ENCODE results near the gene GBA3. TPM values are rescaled to one million over a fixed set of nuclear protein-coding genes. Genes with fewer than 3 reads are reported as not detected.
A peak's percentile ranks its signal among the peaks of the same experiment; 100 is the strongest.

The GBA3 gene
- total RNA-seq, result not detected

DNA sequence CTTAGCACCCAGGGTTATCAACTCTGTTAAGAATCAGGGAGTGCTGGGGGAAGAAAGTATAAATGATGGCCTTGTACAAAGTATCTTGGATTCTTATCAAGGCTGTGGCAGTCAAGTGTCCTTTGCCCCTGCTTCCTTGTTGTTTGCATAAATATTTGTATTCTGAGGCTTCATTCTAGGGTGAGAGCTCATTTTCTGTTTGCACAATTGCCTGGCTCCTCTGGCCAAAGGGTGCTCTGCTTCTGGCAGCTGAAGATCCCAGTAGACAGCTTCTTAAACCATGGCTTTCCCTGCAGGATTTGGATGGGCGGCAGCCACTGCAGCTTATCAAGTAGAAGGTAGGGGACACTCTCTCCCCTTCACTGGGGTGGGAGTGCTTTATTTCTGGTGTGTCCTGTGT lies at the start of gene GBA3:
Gene GBA3 (plus strand): TSS at position 202 of the 400 bp plus-strand sequence.
- Mint-ChIP-seq H3K4me1 (no peaks in the 10 kb centered on the region), H3K9me3 (no peaks in the 10 kb centered on the region), H3K36me3 (ENCODE audit: low read depth) (no peaks in the 10 kb centered on the region), H3K4me3 (no peak within 1 kb of the TSS), H3K27me3 (peaks cover 2% of the 10 kb centered on the region), H3K27ac (no peak within 1 kb of the TSS)
- DNase-seq, result no peak
- CTCF ChIA-PET, result interaction anchor here (0.6 kb wide), 1 partner anchor 176 kb away, joined by 3 read pairs; no protein-coding TSS in a partner anchor
- POLR2A ChIA-PET, result no interaction called here

DNA sequence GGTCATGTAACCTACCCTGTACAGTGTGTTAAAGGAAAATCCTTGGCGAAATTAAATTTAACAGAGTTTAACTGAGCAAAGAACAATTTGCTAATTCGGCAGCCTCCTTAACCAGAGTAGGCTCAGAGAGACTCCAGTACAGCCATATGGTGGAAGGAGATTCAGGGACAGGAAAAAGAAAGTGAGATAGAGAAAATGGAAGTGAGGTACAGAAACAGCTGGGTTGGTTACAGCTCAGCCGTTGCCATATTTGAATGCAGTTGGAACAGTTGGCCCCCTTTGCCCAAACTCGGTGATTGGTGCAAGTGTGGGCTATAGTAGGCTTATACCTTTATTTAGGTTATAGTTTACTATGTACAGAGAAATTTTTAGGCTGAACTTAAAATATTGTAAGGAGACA lies 48.8 kb upstream of the GBA3 start:
- no peak overlapping the region for H3K27ac Mint-ChIP-seq
- H3K4me3 Mint-ChIP-seq, result no peak overlapping the region
- POLR2A ChIA-PET, result no interaction called here
- H3K9me3 Mint-ChIP-seq, result peaks cover 10% of the 10 kb centered on the region
- no peak for DNase-seq
- H3K36me3 Mint-ChIP-seq (ENCODE audit: low read depth), result no peaks in the 10 kb centered on the region
- H3K27me3 Mint-ChIP-seq, result peaks cover 2% of the 10 kb centered on the region
- CTCF ChIA-PET, result no interaction called here
- no peaks in the 10 kb centered on the region for H3K4me1 Mint-ChIP-seq

DNA sequence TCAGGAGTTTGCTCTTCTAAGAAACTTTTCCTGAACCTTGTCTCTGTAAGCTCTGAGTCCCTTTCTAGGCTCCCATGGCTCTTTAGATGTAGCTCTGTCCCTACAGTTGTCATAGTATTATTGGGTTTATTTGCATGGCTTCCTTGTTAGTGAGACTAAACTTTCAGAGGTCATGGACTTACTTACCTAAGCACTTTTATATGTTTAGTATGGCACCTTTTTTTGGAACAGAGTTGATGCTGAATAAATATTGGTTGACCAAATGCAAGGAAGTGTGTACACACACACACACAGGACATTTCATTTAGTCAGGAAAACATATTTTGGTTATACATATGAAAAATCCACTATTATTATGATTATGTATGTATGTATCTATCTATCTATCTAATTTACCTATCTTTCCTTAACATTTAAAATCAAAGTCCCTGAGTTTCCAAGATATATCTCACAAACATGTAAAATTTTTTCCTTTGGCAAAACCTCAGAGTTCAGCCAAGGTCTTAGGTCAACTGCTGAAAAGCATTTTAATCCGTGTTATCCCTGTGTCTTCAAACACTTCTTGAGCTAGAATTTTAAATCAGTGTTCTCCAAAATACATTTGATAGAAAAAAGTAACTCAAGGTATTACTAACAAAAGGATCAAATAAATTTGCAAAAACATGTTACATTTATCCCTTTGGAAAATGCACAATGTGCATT lies 47.1 kb upstream of the GBA3 start:
- H3K36me3 Mint-ChIP-seq (ENCODE audit: low read depth), result no peaks in the 10 kb centered on the region
- ChIA-PET POLR2A (no interaction called here), CTCF (no interaction called here)
- H3K4me1 Mint-ChIP-seq, result no peaks in the 10 kb centered on the region
- DNase-seq, result no peak
- H3K27ac Mint-ChIP-seq, result no peak overlapping the region
- peaks cover 6% of the 10 kb centered on the region for H3K9me3 Mint-ChIP-seq
- peaks cover 2% of the 10 kb centered on the region for H3K27me3 Mint-ChIP-seq
- H3K4me3 Mint-ChIP-seq, result no peak overlapping the region

DNA sequence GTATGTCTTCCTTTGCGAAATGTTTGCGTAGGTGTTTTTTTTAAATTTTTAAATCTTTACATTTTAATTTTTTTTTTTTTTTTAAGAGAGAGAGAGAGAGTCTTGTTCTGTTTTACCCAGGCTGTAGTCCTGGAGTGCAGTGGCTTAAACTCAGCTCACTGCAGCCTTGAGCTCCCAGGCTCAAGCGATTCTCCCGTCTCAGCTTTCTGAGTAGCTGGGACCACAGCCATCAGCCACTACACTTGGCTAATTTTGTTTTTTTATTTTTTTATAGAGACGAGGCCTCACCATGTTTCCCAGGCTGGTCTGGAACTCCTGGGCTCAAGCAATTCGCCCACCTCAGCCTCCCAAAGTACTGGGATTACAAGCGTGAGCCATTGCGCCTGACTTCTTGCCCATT lies 43.7 kb upstream of the GBA3 start:
- no peak overlapping the region for H3K27ac Mint-ChIP-seq
- H3K36me3 Mint-ChIP-seq (ENCODE audit: low read depth), result no peaks in the 10 kb centered on the region
- H3K4me1 Mint-ChIP-seq, result no peaks in the 10 kb centered on the region
- H3K4me3 Mint-ChIP-seq, result no peak overlapping the region
- ChIA-PET CTCF (no interaction called here), POLR2A (no interaction called here)
- peaks cover 2% of the 10 kb centered on the region for H3K27me3 Mint-ChIP-seq
- peaks cover 5% of the 10 kb centered on the region for H3K9me3 Mint-ChIP-seq
- no peak for DNase-seq

DNA sequence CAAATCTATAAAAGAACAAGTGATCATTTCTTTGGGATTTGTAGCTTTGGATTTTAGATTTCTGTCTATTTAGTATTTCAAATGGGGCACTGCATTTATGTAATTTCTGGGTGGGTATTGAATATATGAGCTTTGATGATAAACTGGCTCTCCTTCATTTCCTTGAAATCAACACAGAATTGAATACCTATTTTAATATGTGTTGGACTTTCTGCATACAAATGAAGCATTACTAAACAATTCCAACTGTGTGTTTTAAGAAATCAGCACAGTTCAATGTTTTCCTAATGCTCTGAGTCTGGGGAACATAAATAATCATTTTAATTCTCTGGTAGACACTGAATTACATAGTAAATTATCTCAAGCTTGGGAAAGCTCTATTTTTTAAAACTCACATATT lies 42.0 kb upstream of the GBA3 start:
- ChIA-PET CTCF (no interaction called here), POLR2A (no interaction called here)
- Mint-ChIP-seq H3K4me1 (no peaks in the 10 kb centered on the region), H3K27ac (no peak overlapping the region), H3K9me3 (peaks cover 2% of the 10 kb centered on the region), H3K4me3 (no peak overlapping the region), H3K27me3 (peaks cover 2% of the 10 kb centered on the region), H3K36me3 (ENCODE audit: low read depth) (no peaks in the 10 kb centered on the region)
- DNase-seq, result no peak

DNA sequence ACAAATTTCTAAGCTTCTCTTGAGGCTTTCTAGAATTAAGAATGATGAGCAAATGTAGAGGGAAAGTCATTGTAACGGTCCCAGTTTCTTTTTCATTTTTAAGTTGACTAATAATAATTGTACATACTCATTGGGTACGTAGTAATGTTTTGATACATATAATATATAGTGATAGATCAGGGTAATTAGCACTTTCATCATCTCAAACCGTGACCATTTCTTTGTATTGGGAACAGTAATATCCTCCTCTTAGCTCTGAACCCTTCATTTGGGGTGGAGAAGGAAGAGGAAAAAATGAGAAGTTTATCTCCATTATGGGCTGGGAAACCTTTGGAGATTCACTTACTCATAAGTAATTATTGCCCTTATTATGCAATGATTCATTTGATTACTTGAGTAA lies 39.0 kb upstream of the GBA3 start:
- no peak for DNase-seq
- Mint-ChIP-seq H3K36me3 (ENCODE audit: low read depth) (no peaks in the 10 kb centered on the region), H3K4me3 (no peak overlapping the region), H3K4me1 (no peaks in the 10 kb centered on the region), H3K27ac (no peak overlapping the region), H3K27me3 (no peaks in the 10 kb centered on the region), H3K9me3 (peaks cover 2% of the 10 kb centered on the region)
- POLR2A ChIA-PET, result no interaction called here
- CTCF ChIA-PET, result no interaction called here

DNA sequence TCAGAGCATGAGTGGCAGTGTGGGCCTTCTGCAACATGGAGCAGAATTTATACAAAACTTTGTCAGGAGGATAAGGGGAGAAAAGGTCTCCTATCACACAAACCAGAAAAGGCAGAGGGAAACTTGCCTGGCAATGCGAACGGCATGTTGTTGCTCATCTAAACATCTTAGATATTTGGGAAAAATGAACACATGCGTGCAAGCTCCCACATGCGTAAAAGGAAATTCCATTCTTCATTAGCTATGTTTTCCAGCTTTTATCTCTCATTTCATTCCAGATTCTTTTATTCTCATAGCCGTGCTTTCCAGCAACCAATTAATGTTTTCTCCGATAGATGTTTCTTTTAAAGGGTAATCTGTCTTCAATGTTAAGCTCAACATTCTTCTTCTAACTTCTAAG lies 31.3 kb upstream of the GBA3 start:
- ChIA-PET POLR2A (no interaction called here), CTCF (interaction anchor here (1.7 kb wide), 1 partner anchor 11 kb away, joined by 9 read pairs; no protein-coding TSS in a partner anchor)
- Mint-ChIP-seq H3K9me3 (peaks cover 5% of the 10 kb centered on the region), H3K36me3 (ENCODE audit: low read depth) (no peaks in the 10 kb centered on the region), H3K4me1 (no peaks in the 10 kb centered on the region), H3K27ac (no peak overlapping the region), H3K27me3 (no peaks in the 10 kb centered on the region), H3K4me3 (no peak overlapping the region)
- no peak for DNase-seq

DNA sequence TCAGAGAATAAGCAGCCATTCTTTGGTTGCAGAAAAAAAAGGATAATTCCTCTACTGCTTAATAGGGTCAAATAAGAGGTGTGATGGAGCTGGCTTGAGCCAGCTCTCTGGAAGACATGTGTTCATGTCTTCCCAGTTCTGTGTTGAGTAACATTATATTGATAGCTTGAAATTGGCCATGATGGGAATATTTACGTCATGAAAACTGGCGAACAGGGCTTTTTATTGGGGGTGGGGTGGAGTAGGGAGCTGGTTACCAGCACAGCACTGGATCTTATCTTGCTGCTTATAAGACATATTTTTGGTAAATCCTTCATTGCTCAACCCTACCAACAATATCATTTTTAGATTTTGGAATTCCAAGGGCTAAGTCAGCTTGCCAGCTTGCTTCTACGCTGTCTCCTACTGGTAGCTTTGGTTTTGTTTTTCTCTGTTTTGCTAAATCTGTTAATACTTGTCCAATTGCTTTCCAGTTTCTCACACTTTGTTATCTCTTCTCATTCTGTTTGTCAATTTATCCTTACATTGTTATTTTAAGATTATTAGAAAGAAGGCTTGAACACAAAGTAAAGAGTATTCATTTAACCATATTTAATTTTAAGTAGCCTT lies 25.3 kb upstream of the GBA3 start:
- Mint-ChIP-seq H3K9me3 (peaks cover 9% of the 10 kb centered on the region), H3K4me1 (peaks cover 26% of the 10 kb centered on the region), H3K36me3 (ENCODE audit: low read depth) (no peaks in the 10 kb centered on the region), H3K27ac (no peak overlapping the region), H3K27me3 (no peaks in the 10 kb centered on the region), H3K4me3 (no peak overlapping the region)
- CTCF ChIA-PET, result no interaction called here
- DNase-seq, result no peak
- POLR2A ChIA-PET, result no interaction called here

DNA sequence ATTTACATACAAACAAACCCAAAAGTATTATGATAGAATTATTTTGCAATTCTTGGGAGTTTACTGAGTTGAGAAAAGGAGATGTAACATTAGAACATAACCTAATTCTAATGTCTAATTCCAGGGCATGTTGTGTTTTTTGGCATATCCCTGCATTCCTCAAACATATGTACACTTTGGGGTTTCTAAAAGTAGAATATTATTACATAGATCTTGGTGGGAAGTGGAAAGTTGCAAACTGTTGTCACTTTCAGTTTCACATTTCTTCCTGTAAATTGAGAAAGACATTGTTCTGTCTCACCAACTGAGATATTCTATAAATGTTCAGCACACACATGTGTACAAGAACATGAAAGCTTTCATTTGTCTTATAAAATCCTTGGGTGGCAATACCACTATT lies 24.4 kb upstream of the GBA3 start:
- Mint-ChIP-seq H3K9me3 (peaks cover 9% of the 10 kb centered on the region), H3K27ac (peak overlapping the region; percentile 56), H3K36me3 (ENCODE audit: low read depth) (no peaks in the 10 kb centered on the region), H3K4me3 (no peak overlapping the region), H3K27me3 (no peaks in the 10 kb centered on the region), H3K4me1 (peaks cover 35% of the 10 kb centered on the region)
- CTCF ChIA-PET, result interaction anchor here (0.8 kb wide), 1 partner anchor 12 kb away, joined by 3 read pairs; no protein-coding TSS in a partner anchor
- POLR2A ChIA-PET, result no interaction called here
- no peak for DNase-seq

DNA sequence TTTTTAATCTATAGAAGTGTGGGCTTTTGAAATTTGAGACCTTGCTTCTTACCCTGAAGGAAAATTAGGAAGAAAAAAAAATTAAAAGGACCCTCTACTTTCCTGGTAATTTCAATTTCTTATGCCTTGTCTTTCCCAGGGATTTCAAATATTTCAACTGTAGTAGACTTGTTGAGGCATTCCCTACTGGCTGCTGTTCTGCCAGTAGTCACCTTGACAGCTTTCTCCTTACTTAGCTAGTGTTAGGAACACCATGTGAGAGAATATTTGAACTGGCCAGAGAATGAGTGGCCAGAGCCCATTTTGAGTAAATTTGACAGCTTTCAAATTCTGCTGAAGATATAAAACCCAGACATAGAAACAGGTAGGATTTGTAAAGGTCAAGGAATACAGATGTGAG lies 24.0 kb upstream of the GBA3 start:
- DNase-seq, result no peak
- Mint-ChIP-seq H3K4me3 (no peak overlapping the region), H3K36me3 (ENCODE audit: low read depth) (no peaks in the 10 kb centered on the region), H3K4me1 (peaks cover 37% of the 10 kb centered on the region), H3K9me3 (peaks cover 9% of the 10 kb centered on the region), H3K27me3 (no peaks in the 10 kb centered on the region), H3K27ac (peak overlapping the region; percentile 56)
- ChIA-PET CTCF (interaction anchor here (0.8 kb wide), 1 partner anchor 12 kb away, joined by 3 read pairs; no protein-coding TSS in a partner anchor), POLR2A (no interaction called here)

DNA sequence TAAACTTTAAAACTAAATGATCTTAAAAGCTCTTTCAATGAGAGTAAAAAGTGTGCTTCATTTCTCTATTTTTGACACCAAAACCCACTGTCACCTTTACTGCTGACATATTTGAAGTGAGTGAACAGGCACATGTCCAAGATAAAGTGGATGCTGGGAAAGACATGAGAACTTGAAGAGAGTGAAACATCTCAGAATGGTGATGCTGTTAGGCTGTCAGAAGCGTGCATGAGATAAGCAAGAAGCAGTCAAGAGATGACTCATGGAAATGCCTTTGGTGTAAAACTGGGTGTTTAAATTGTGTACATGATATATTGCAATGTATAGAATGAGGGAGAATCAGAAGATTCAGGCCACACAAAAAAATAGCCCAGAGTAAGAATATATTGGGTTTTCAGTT lies 21.8 kb upstream of the GBA3 start:
- ChIA-PET CTCF (no interaction called here), POLR2A (no interaction called here)
- Mint-ChIP-seq H3K9me3 (peaks cover 9% of the 10 kb centered on the region), H3K36me3 (ENCODE audit: low read depth) (no peaks in the 10 kb centered on the region), H3K4me1 (peaks cover 42% of the 10 kb centered on the region), H3K4me3 (no peak overlapping the region), H3K27me3 (no peaks in the 10 kb centered on the region), H3K27ac (no peak overlapping the region)
- no peak for DNase-seq

DNA sequence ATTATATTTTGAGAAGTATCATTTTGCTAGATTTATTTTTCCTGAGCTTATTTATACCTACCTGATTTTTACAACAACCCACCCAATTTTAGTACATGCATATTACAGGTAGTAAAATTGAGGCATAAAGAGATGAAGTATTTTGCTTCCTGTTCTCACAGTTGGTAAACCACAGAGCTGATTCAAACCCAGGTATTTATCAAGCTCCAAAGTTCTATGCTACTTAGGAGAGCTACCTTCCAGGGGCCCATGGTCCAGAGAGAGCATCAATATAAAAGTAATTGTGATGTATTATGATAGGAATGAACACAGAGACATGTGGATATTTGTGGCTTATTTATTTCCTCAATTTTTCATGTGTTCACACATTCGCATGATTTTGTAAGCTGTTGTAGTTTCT lies 20.2 kb upstream of the GBA3 start:
- DNase-seq, result no peak
- ChIA-PET POLR2A (no interaction called here), CTCF (interaction anchor here (0.6 to 2.5 kb wide), 2 partner anchors 11 to 188 kb away, joined by 5 to 9 read pairs; no protein-coding TSS in a partner anchor)
- H3K27ac Mint-ChIP-seq, result peak overlapping the region; percentile 10
- H3K27me3 Mint-ChIP-seq, result no peaks in the 10 kb centered on the region
- H3K4me3 Mint-ChIP-seq, result no peak overlapping the region
- H3K9me3 Mint-ChIP-seq, result peaks cover 5% of the 10 kb centered on the region
- H3K36me3 Mint-ChIP-seq (ENCODE audit: low read depth), result no peaks in the 10 kb centered on the region
- peaks cover 47% of the 10 kb centered on the region for H3K4me1 Mint-ChIP-seq

DNA sequence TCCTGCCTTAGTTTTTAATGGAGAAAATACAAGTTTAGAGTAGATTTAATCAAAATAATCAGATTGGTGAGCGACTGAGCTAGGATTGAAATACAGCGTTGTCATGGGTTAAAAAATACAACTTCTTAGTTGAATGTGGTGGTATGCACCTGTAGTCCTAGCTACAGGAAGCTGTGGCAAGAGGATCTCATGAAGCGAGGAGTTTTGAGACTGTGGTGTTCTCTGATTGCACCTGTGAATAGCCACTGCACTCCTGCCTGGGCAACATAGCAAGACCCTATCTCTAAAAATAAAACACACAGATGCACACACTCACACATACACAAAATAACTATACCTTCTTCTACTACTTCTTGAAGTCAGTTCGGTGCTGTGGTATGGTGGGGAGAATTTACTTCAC lies 19.8 kb upstream of the GBA3 start:
- Mint-ChIP-seq H3K4me3 (no peak overlapping the region), H3K27ac (no peak overlapping the region), H3K27me3 (no peaks in the 10 kb centered on the region), H3K36me3 (ENCODE audit: low read depth) (no peaks in the 10 kb centered on the region), H3K4me1 (peaks cover 47% of the 10 kb centered on the region), H3K9me3 (peaks cover 5% of the 10 kb centered on the region)
- no peak for DNase-seq
- CTCF ChIA-PET, result interaction anchor here (0.6 to 2.5 kb wide), 2 partner anchors 12 to 188 kb away, joined by 5 to 9 read pairs; no protein-coding TSS in a partner anchor
- POLR2A ChIA-PET, result no interaction called here

DNA sequence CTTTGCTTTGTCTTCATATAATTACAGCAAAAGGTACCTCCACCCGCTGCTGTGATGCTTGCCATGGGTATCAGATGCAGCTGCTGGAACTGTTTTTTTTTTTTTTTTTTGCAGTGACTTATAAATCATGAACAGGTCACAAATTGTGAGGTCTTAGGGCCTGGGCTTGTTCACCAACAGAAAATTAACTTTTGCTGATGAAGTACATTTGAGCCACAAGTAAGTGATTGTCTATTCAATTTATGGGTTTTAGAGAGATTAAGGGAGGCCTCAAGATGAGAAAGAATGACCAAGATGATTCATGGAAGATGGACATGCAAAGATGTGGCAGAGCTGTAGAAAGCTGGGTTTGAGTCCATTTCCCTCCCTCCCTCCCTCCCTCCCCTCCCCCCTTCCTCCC lies 18.0 kb upstream of the GBA3 start:
- H3K27ac Mint-ChIP-seq, result no peak overlapping the region
- ChIA-PET CTCF (no interaction called here), POLR2A (no interaction called here)
- H3K4me1 Mint-ChIP-seq, result peaks cover 34% of the 10 kb centered on the region
- H3K36me3 Mint-ChIP-seq (ENCODE audit: low read depth), result no peaks in the 10 kb centered on the region
- no peaks in the 10 kb centered on the region for H3K27me3 Mint-ChIP-seq
- H3K4me3 Mint-ChIP-seq, result no peak overlapping the region
- DNase-seq, result no peak
- no peaks in the 10 kb centered on the region for H3K9me3 Mint-ChIP-seq
